GM19397 (cell line): Measurements from ENCODE around the gene HYCC2.
"Not testable (repeated sequence)": the region's sequence is repeated elsewhere in the genome, so short reads cannot be mapped to it uniquely, and the experiment has no call there.

Source experiments
- ATAC-seq: cut with Tn5 transposase; IDR thresholded peaks from one replicate; pipeline ENCODE4 v1.9.1; 2021; ENCODE audit warnings: mild to moderate bottlenecking, moderate library complexity; ENCODE audit not compliant: unreplicated experiment

The HYCC2 gene

GRCh38 chr2:201071479-201072200, at the start of gene HYCC2, which contains the start of gene NDUFB3:
HYCC2 (minus strand) TSS chr2:201071671; CDS start chr2:201024009, 47,662 bp downstream.
NDUFB3 (plus strand) TSS chr2:201072001; CDS start chr2:201078883, 6,882 bp downstream.
- ATAC-seq, result peak; percentile 99

GRCh38 chr2:201118961-201119854, 47.7 kb upstream of the HYCC2 start:
- ATAC-seq, result peak; percentile 3

GRCh38 chr2:201118121-201118960, 46.9 kb upstream of the HYCC2 start:
- ATAC-seq, result peak; percentile 47

GRCh38 chr2:201117735-201118094, 46.2 kb upstream of the HYCC2 start:
- ATAC-seq, result not testable (repeated sequence)

- ATAC-seq, result no peak
Observed at GRCh38 chr2:201116959-201117734, 45.7 kb upstream of the HYCC2 start.

GRCh38 chr2:201116115-201116958, 44.9 kb upstream of the HYCC2 start, which contains the start of gene CFLAR:
CFLAR (plus strand) TSS chr2:201116164; CDS start chr2:201129866, 13,702 bp downstream.
- ATAC-seq, result peak; percentile 32

- no peak for ATAC-seq
Observed at GRCh38 chr2:201114846-201115245, 43.4 kb upstream of the HYCC2 start.

- ATAC-seq, result no peak
Observed at GRCh38 chr2:201114350-201114749, 42.9 kb upstream of the HYCC2 start.

GRCh38 chr2:201111096-201111495, 39.6 kb upstream of the HYCC2 start:
- ATAC-seq, result no peak

GRCh38 chr2:201110615-201111014, 39.1 kb upstream of the HYCC2 start:
- ATAC-seq, result no peak

- no peak for ATAC-seq
Observed at GRCh38 chr2:201109186-201109585, 37.7 kb upstream of the HYCC2 start.

GRCh38 chr2:201108341-201108740, 36.9 kb upstream of the HYCC2 start:
- no peak for ATAC-seq

- no peak for ATAC-seq
Observed at GRCh38 chr2:201107624-201108023, 36.2 kb upstream of the HYCC2 start.

GRCh38 chr2:201105759-201106158, 34.3 kb upstream of the HYCC2 start:
- ATAC-seq, result no peak

- no peak for ATAC-seq
Observed at GRCh38 chr2:201100497-201100896, 29.0 kb upstream of the HYCC2 start.

- no peak for ATAC-seq
Observed at GRCh38 chr2:201093573-201093972, 22.1 kb upstream of the HYCC2 start.

GRCh38 chr2:201090574-201090973, 19.1 kb upstream of the HYCC2 start:
- ATAC-seq, result no peak

- ATAC-seq, result no peak
Observed at GRCh38 chr2:201084863-201085262, 13.4 kb upstream of the HYCC2 start.

- no peak for ATAC-seq
Observed at GRCh38 chr2:201074996-201075395, 3.5 kb upstream of the HYCC2 start.
